HG02610 (cell line): ENCODE measurements around the gene HECTD1.
"Not testable (repeated sequence)": the region's sequence is repeated elsewhere in the genome, so short reads cannot be mapped to it uniquely, and the experiment has no call there.

ENCODE experiments used
- ATAC-seq: cut with Tn5 transposase; IDR thresholded peaks from one replicate; pipeline ENCODE4 v1.9.1; 2021; ENCODE audit warnings: mild to moderate bottlenecking, moderate library complexity; ENCODE audit not compliant: unreplicated experiment

HECTD1 gene

DNA sequence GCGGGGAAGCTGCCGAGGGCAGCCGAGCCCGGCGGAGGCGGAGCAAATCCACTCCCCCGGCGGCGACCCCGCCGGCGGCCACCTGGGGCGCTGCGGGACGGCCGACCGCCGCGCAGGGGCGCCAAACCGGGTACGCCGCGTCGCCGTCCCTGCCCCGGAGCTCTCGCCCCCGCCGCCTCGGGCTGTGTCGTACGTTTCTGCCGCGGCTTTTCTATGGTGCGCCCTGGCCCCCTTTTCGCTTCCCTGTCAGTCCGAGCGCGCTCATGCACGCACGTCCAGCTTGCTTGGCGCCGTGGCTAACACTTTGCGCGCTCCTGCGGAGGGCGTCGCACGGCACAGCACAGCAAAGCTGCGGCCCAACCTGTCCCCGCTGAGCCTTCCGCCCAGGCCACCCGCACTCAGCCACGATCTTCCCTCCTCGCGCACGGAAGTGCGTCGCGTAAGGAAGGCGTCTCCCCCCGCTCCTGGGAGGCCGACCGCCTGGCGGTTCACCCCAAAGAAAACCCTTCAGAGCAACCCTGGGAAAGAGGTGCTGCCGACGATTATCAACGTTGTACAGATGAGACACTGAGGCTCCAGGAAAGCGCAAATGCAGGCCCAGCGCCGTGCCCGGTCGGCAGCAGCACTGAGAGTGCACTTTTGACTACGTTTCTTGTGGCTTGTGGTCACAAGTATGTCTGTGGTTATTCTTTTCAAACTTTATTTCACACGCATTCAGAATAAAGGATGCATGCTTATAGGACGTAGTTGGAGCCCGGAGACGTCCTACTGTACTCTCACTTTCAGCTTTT, at the start of gene HECTD1:
Gene HECTD1, minus strand, starts transcription at position 39 of the 791 bp plus-strand sequence. CDS start 1,857 bp downstream, outside the sequence.
- ATAC-seq = peak; percentile 77

DNA sequence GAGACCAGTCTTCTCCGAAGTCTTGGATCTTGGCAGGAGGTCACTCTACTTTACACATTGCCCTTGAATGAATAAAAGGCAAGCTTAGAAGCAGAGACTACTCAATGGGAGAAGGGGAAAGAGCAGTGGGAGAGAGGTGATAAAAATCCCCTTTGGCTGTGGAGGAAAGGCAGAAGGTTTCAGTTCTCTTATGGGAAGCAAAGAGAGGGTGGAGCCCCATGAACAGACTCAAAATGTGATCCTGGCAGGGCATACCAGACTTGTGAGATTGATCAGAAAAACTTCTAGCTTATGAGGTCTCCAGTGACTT, 49.6 kb upstream of the HECTD1 start:
- no peak for ATAC-seq

DNA sequence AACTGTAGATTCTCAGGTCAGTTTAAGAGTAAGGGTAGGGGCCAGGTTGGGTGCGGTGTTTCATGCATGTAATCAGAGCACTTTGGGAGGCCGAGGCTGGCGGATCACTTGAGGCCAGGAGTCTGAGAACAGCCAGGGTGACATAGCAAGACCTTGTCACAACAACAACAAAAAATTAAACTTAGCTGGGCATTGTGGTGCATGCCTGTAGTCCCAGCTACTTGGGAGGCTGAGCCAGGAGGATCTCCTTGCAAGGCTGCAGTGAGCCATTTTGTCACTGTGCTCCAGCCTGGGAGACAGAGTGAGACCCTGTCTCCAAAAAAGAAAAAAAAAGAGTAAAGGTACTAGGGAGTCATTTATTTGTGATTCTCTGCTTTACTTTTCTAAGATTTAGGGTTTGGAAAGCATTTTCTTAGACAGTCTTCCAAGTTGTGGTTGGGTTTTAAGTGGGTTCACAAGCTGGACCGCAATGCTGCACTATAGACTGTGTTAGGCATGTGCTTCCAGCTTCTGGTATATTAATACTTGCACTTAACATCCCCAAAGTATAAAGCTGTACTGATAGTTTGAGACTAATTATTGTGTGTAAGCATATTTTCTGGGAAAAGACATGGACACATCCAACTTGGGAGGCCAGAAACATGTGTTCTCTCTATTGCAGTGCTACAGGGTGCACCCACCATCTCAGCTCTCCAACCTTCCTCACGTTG, 49.1 kb upstream of the HECTD1 start:
- no peak for ATAC-seq

DNA sequence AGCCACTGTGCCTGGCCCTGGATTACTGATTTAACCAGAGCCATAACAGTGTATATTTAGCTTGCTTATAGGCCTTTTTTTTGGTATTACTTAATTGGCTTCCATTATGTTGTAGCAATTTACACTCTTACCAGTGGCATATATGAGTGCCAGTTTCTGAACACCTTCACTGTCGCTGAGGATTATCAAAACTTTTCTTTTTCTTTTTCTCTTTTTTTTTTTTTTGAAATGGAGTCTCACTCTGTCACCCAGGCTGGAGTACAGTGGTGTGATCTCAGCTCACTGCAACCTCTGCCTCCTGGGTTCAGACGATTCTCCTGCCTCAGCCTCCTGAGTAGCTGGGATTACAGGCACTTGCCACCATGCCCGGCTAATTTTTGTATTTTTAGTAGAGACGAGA, 48.3 kb upstream of the HECTD1 start:
- ATAC-seq = not testable (repeated sequence)

DNA sequence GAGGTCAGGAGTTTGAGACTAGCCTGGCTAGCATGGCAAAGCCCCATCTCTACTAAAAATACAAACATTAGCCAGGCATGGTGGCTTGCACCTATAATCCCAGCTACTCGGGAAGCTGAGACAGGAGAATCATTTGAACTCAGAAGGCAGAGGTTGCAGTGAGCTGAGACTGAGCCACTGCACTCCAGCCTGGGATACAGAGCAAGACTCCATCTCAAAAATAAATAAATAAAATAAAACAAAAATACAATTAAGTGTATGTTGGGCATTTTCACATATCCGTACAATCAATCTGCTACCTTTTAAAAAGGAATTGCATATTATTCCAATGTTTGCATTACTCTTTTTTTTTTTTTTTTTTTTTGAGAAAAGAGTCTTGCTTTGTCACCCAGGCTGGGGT, 47.7 kb upstream of the HECTD1 start:
- ATAC-seq = no peak

DNA sequence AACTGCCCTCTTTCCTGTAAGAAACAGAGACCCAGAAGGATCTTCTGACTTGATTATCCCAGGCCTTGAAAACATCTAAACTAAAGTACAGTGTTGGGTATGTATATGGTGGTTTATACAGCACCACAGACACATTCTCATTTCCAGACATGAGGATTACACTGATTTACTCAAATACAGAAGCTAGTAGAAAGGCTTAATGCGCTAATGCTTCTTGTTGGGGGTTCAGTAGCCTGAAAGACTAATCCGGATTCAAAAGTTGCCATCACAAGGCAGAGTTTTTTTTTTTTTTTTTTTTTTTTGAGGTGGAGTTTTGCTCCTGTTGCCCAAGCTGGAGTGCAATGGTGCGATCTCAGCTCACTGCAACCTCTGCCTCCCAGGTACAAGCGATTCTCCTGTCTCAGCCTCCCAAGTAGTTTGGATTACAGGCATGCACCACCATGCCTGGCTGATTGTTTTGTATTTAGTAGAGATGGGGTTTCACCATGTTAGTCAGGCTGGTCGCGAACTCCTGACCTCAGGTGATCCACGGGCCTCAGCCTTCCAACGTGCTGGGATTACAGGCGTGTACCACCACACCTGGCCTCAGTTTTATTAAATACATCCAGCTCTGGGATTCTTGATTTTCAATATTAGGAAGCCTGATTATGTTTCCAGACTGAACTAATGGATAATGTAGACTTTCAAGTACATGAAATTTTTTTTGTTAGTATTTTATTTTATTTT, 46.3 kb upstream of the HECTD1 start:
- no peak for ATAC-seq

DNA sequence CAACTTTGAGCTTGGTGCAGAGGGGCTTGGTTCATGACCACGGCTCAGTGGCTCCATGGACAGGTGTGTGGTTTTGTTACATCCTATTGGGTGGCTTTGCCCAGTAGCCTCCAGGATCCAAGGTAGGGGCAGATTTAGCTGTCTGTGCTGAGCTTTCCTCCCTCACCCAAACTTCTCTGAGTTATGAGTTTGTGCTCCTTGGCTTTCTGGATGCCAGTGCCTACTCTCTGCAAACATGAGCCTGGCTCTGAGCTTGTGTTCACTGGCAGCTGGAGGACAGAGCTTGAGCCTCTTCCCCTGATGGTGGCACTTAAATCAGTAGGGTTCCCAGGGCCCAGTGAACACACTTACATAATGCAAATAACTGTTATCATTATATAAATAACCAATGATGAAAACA, 45.3 kb upstream of the HECTD1 start:
- no peak for ATAC-seq

DNA sequence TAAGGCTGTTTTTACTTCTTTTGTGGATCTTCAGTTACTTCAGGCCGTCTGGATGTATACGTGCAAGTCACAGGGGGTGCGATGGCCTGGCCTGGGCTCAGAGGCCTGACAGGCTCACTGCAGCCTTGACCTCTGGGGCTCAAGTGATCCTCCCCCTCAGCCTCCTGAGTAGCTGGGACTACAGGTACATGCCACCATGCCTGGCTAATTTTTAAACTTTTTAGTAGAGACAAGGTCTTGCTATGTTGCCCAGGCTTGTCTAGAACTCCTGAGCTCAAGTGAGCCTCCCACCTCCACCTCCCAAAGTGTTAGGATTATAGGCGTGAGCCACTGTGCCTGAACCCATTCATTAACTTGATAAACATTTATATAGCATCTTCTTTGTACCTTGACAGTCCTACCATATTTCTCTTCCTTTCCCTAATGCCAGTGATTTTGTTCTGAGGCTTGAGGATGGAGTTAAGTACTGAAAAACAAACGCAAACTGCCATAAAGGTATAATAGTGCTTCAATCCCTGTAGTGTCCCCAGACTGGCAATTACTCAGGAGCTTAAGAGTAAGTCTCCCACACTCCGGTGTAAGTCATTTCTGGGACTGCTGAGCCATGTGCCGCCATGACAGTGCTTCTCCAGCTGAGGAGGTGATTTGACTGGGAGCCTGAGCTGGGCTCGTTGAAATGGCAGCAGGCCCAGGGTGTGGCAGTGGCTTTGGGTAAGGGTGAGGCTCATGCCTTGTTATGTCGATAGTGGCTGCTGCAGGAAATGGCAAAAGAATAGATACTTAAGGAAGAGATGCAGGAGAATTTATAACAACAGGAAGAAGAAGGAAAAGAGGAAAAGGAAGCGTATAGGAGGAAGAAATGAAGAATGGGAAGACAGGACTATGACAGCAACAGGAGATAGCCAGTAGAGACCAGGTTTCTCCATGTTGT, 43.7 kb upstream of the HECTD1 start:
- ATAC-seq = no peak

DNA sequence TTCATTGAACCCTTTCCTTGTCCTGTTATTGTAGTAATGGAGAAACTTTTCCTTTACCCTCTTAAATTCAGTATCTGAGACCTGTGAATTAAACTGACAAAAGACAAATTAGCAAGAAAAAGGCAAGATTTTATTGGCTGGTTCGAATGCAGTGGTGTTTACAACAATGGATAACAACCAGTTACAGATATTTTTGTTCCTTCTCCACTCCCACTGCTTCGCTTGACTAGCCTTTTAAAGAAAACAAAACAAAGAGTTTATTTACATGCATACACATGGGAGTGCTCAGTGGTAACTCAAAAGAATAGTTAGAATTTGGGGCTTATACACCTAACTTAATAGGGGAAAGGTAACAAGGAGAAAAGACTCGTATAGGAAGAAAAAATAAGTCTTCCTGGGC, 37.0 kb upstream of the HECTD1 start:
- ATAC-seq = no peak

DNA sequence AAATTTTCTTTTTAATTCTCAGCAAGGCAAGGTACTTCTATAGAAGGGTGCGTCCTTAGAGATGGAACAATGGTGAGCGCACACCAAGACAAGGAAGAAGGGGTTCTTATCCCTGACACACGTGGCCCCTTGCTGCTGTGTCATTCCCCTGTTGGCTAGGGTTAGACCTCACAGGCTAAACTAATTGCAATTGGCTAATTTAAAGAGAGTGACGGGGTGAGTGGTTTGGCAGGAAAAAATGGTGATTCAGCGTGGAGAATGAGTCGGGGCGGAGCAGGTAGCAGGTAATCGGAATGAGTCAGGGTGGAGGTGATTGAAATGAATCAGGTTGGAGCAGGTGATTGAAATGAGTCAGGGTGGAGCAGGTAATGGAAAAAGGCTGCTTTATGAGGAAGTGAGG, 36.3 kb upstream of the HECTD1 start:
- ATAC-seq = no peak

DNA sequence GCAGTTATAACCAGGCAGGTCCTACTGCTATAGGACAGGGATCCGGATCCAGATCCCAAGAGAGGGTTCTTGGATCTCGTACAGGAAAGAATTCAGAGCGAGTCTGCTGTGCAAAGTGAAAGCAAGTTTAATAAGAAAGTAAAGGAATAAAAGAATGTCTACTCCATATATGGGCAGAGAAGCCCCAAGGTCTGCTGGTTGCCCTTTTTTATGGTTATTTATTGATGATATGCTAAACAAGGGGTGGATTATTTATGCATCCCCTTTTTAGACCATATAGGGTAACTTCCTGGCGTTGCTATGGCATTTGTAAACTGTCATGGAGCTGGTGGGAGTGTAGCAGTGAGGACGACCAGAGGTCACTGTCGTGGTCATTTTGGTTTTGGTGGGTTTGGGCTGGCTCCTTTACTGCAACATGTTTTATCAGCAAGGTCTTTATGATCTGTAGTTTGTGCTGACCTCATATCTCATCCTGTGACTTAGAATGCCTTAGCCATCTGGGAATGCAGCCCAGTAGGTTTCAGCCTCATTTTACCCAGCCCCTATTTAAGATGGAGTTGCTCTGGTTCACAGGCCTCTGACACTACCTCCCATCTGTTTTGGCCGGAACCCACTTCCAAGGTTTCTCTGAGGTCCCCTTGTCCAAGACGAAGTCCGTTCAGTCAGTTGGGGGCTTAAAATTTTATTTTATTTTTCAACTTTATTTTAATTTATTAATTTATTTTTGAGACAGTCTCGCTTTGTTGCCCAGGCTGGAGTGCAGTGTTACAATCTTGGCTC, 34.8 kb upstream of the HECTD1 start:
- not testable (repeated sequence) for ATAC-seq

DNA sequence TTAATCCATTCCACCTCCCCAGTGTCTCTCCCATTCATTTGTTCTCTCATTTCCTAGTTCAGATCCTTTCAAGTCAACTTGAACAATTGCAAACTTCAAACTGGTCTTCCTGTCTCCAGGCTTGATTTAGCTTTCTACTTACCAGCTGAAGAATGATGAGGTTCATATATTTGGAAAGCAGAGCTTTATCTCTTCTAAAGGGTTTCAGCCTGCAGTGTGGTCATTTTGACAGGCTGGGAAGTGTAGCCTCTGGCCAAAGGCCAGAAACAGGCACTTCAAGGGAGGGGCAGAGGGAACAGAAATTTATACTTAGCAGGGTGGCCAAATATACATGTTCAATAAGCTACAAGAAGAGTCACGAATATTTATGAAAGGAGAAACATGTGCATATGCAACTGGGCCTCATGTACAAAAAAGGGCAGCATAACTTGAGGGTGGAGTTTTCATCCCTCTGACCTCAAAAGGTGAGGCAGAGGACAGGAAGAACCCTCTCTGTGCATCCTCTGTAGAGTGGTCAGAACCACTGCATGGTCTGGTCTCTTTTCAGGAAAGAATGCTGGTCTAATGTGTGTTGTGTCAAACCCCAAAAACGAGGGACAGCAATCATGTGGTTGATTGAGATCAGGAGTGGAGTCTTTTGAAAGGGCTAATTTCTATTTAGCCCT, 34.0 kb upstream of the HECTD1 start:
- ATAC-seq = no peak

DNA sequence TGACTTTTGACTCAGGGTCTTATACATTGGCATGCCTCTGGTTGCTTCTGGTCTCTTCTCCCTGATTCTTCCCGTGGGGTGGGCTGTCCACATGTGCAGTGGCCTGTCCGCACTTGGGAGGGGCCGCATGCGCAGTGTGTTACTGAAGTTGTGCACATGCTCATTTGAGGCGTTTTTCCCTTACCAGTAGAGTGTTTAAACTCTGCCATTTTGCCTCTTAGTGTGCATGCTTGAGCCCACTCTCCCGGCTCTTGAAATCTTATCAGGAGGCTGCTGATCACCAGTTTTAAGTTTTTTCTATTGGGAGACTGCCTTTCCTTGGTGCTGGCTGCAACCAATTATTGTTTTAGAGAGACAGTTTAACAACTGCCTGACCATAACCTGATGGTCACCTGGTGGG, 32.1 kb upstream of the HECTD1 start:
- no peak for ATAC-seq

DNA sequence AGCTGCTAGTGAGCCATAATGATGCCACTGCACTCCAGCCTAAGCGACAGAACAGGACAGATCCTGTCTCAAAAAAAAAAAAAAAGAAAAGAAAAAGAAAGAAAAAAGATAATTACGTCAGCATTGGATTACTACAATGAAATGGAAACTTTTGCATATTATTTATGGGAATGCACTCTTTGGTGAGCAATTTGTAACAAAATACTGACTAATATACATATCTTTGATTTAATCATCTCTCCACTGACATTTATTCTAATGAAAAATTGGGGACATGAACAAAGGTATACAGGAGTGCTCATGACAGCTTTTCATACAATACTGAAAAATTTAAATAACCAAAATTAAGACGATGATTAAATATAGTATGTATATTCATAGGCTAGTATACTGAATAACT, 27.9 kb upstream of the HECTD1 start:
- no peak for ATAC-seq

DNA sequence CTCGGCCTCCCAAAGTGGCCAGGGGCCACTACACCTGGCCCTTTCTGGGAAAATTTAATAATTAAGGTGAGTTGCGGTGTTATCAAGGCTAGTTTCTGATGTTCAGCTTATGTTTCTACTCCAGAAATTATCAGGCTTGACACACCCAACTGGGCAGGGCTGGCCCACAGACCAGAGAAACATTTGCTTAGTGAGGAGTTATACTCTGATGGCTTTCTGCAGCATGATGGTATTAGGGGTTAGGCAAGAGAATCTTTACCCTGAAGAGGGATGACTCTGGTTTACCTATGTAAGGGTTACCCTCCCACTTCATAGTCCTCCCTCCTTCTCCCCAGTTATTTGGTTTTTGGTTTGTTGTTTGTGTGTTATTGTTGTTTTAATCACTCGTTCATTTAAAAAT, 24.5 kb upstream of the HECTD1 start:
- no peak for ATAC-seq

DNA sequence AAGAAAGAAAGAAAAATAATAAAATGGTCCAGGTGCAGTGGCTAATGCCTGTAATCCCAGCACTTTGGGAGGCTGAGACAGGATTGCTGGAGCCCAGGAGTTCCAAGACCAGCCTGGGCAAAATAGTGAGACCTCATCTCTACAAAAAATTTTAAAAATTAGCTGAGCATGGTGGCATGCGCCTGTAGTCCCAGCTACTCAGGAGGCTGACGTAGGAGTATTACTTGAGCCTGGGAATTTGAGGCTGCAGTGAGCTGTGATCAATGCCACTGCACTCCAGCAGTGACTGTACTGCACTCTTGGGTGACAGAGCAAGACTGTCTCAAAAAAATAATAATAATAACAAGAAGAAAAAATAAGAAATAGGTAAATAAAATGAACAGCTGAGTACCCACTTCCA, 23.7 kb upstream of the HECTD1 start:
- not testable (repeated sequence) for ATAC-seq

DNA sequence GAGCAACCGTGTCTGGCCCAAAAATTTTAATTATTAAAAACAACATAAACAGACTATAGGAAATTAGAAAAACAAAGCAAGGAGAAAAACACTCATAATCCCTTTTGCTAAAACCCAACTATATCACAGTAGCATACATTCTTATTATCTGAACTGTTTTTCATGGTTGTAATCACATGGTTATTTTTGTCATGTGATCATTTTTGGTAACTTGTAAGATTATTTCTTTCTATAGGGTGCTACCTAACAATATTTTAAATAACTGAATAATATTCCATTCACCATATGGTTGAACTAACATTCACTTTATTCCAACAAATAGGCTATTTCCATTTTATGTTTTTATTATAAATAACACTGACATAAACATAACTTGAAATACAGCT, 23.0 kb upstream of the HECTD1 start:
- no peak for ATAC-seq

DNA sequence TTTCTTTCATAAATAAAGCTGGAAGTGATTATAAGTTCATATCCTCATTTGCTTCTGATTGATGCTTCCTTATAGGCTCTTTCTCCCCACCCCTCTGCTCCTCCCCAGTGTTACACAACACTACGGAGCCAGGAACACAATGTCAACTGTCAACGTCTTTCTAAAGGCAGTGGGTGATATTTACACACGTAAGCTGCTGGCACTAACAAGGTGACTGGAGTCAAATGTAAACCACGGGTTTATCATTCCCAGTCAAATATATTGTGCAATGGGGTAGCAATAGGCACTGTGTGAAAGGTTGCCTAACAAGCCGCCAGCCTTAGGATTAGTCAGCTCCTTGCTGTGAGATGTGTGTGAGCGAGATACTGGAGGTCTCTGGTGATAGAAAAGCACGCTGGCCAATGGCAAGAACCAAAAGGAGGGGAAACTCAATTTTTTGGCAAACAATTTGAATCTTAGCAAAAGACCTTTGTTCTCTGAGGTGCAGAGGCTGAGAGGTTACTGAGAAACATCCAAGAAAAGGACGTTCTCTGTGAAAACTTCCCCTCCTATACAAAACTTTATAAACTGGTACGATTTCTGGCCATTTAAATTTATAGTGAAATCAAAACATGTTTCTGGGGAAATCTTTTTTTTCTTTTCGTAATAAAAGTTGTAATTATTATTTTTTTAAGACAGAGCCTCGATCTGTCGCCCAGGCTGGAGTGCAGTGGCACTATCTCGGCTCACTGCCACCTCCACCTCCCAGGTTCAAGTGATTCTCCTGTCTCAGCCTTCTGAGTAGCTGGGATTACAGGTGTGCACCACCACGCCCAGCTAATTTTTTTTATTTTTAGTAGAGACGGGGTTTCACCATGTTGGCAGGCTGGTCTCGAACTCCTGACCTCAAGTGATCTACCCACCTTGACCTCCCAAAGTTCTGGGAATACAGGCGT, 22.3 kb upstream of the HECTD1 start:
- ATAC-seq = no peak

DNA sequence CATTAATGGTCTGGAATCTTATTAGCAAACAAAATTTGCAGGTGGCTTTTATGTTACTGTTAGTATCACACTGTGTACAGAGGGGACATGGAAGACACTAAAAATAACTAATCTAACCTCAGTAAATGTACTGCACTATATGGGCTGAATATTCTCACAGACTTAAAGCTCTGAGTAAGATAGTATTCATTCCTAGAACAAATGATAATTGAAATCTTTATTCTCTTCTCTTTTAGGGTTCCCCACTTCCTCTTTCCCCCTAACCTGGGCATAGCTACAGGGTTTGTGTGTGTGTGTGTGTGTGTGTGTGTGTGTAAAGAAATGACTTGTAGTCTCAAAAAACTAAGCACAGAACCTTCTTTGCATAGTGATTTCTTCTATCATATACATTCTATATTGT, 21.4 kb upstream of the HECTD1 start:
- ATAC-seq = peak; percentile 79
